ENCODE results near the gene CDKN2B-AS1.
A peak's percentile ranks its signal among the peaks of the same experiment; 100 is the strongest.

Gene CDKN2B-AS1

DNA sequence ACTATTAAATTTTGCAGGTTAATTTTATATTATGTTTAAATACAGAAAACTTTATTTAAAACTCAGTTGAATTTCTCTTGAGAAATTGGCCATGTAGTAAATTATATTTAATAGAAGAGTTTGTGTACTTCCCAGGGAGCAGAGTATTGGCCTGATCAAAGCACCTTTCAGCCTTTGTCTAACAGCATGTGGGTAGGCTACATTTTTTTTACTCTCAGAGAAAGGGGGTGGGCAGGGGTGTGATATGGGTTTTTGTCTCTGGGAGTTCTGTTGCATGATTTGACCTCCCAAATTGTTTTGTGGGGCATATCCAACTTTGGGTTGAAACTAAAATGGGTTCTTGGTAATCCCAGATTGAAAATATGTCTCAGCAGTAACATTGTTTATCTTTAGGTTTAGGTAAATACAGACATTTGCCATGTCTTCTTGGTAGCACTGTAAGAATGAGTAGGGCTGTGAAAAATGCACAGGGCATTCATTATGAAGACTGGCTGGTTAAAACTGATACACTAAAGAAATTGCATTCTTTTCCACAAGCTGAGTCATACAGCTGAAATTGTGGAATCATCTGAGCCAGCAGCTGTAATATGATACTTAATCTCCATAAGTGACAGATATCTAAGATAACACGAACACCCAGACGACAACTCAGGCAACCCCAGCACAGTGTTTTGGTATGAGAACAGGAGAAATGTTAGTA is 89.9 kb downstream of the CDKN2B-AS1 start (continued):
- TF ChIP-seq, protein P1, sequence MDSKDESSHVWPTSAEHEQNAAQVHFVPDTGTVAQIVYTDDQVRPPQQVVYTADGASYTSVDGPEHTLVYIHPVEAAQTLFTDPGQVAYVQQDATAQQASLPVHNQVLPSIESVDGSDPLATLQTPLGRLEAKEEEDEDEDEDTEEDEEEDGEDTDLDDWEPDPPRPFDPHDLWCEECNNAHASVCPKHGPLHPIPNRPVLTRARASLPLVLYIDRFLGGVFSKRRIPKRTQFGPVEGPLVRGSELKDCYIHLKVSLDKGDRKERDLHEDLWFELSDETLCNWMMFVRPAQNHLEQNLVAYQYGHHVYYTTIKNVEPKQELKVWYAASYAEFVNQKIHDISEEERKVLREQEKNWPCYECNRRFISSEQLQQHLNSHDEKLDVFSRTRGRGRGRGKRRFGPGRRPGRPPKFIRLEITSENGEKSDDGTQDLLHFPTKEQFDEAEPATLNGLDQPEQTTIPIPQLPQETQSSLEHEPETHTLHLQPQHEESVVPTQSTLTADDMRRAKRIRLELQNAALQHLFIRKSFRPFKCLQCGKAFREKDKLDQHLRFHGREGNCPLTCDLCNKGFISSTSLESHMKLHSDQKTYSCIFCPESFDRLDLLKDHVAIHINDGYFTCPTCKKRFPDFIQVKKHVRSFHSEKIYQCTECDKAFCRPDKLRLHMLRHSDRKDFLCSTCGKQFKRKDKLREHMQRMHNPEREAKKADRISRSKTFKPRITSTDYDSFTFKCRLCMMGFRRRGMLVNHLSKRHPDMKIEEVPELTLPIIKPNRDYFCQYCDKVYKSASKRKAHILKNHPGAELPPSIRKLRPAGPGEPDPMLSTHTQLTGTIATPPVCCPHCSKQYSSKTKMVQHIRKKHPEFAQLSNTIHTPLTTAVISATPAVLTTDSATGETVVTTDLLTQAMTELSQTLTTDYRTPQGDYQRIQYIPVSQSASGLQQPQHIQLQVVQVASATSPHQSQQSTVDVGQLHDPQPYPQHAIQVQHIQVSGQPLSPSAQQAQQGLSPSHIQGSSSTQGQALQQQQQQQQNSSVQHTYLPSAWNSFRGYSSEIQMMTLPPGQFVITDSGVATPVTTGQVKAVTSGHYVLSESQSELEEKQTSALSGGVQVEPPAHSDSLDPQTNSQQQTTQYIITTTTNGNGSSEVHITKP (tag by site-specific recombination; IDR thresholded peaks at IDR 0.05): peak; percentile 39; the same call in 1 of the 2 replicates
- TF ChIP-seq OSR2 (tag by site-specific recombination; IDR thresholded peaks at IDR 0.05) (0 out of 2 replicates have a peak, but pooled peaks have one; percentile 49), ZFP3 (tag by site-specific recombination; IDR thresholded peaks at IDR 0.05; ENCODE audit: low read depth) (no peak), ZNF184 (tag by site-specific recombination; IDR thresholded peaks at IDR 0.05) (peak; percentile 56), ZEB2 (tag by site-specific recombination; IDR thresholded peaks at IDR 0.05) (peak; percentile 65; the same call in 1 of the 2 replicates), MYNN (tag by site-specific recombination; IDR thresholded peaks at IDR 0.05; ENCODE audit: borderline replicate concordance) (no peak), IKZF3 (tag by site-specific recombination; IDR thresholded peaks at IDR 0.05) (0 out of 2 replicates have a peak, but pooled peaks have one; percentile 27), ZBTB21 (tag by site-specific recombination; IDR thresholded peaks at IDR 0.05) (peak; percentile 41; the same call in 1 of the 2 replicates), FEZF1 (tag by site-specific recombination; IDR thresholded peaks at IDR 0.05) (peak; percentile 31; the same call in 1 of the 2 replicates)
- TF ChIP-seq, protein P2, sequence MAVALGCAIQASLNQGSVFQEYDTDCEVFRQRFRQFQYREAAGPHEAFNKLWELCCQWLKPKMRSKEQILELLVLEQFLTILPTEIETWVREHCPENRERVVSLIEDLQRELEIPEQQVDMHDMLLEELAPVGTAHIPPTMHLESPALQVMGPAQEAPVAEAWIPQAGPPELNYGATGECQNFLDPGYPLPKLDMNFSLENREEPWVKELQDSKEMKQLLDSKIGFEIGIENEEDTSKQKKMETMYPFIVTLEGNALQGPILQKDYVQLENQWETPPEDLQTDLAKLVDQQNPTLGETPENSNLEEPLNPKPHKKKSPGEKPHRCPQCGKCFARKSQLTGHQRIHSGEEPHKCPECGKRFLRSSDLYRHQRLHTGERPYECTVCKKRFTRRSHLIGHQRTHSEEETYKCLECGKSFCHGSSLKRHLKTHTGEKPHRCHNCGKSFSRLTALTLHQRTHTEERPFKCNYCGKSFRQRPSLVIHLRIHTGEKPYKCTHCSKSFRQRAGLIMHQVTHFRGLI (tag by site-specific recombination; IDR thresholded peaks at IDR 0.05): peak; percentile 38; the same call in 1 of the 2 replicates

DNA sequence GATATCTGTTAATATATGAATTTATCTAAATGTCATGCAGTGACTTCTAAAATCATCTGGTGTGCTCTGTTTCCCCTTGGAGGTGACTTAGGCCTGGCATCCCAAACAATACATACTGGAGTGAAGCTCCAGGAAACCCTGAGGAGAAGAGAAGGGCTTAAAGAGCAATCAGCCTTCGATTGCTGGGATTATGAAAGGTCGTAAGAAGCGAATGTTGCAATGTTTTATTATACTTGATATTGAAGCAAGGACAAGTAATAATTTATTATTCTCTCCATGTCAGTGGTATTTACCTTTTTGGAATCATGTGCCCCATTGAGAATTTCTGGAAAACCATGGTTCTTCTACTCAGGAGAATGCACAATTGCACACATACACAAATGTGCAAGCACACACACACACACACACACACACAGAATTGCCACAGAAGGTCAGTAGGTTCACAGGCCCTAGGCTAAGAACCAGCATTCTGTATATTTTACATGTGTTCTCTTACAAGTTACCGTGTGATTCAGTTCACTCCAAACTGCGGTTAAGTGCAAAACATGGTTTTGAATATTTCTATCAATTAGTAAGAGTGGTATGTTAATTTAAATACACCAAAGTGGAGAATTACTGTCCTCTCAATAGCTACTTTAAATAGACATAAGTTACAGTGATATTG is 93.6 kb downstream of the CDKN2B-AS1 start:
- POLR2A ChIA-PET: no interaction called here
- H3K9me3 ChIP-seq (ENCODE audit: control insufficient read depth, insufficient read depth, low read depth, low read length): no peaks in the 10 kb centered on the region; the same call in 1 of the 2 replicates
- peak overlapping the region; percentile 24; the same call in 1 of the 2 replicates for H3K27ac ChIP-seq (ENCODE audit: extremely low read depth, low read depth, low read length)
- no peak for TF ChIP-seq ZBTB21 (tag by site-specific recombination; IDR thresholded peaks at IDR 0.05)
- TF ChIP-seq FEZF1 (tag by site-specific recombination; IDR thresholded peaks at IDR 0.05): peak; percentile 9; the same call in 1 of the 2 replicates
- no peak overlapping the region for H3K4me3 ChIP-seq (ENCODE audit: low read depth, low read length)
- CTCF ChIA-PET: no interaction called here
- H3K4me1 ChIP-seq (ENCODE audit: control insufficient read depth, insufficient read depth, low read length): peaks cover 19% of the 10 kb centered on the region
- no peaks in the 10 kb centered on the region for H3K36me3 ChIP-seq (ENCODE audit: control insufficient read depth in 2 of 2, insufficient read depth in 1 of 2, low read length in 2 of 2)

DNA sequence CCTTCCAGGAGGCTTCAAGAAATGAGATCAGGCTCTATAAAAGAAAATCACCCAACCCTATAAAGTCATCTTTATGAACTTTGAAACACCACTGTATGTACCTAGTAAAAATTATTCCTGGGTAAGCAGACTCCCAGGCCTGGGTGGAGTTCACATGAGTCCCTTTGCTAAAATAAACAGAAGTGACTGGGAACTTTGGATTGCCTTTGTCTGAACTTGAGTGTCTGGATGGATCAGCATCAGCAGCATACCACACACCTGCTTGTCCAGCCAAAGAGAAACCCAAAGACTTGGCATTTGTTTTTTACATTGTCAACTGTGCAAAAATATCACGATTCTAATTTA is 94.1 kb downstream of the CDKN2B-AS1 start:
- TF ChIP-seq ZNF211 (tag by site-specific recombination; IDR thresholded peaks at IDR 0.05; ENCODE audit: low read depth): no peak
- H3K9me3 ChIP-seq (ENCODE audit: control insufficient read depth, insufficient read depth, low read depth, low read length): no peaks in the 10 kb centered on the region; the same call in 1 of the 2 replicates
- no peak overlapping the region for H3K4me3 ChIP-seq (ENCODE audit: low read depth, low read length)
- ChIA-PET CTCF (interaction anchor here (1.0 kb wide), 1 partner anchor 150 kb away, joined by 3 read pairs; no protein-coding TSS in a partner anchor), POLR2A (no interaction called here)
- no peak overlapping the region for H3K27ac ChIP-seq (ENCODE audit: extremely low read depth, low read depth, low read length)
- no peaks in the 10 kb centered on the region for H3K36me3 ChIP-seq (ENCODE audit: control insufficient read depth in 2 of 2, insufficient read depth in 1 of 2, low read length in 2 of 2)
- H3K4me1 ChIP-seq (ENCODE audit: control insufficient read depth, insufficient read depth, low read length): peaks cover 19% of the 10 kb centered on the region

DNA sequence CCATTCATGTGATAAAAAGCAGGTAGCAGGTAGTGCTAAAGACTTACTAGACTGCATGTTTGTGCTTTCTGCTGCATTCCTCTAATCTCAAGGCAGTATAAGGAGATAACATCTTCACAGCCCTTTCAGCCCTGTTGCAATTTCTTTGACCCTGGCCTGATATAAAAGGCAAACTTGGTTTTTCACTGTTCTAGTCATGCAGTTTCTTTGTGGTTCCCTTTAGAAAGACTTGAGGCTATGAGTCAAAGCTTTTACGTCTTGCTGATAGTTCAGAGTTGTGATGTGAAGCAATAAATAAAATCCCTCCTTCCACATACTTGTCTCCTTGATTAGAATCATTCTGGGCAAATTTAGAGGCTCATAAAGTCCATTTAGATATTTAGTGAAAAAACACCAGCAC is 103.1 kb downstream of the CDKN2B-AS1 start:
- Histone ChIP-seq H3K9me3 (ENCODE audit: control insufficient read depth, insufficient read depth, low read depth, low read length) (no peaks in the 10 kb centered on the region), H3K27ac (ENCODE audit: extremely low read depth, low read depth, low read length) (no peak overlapping the region), H3K4me1 (ENCODE audit: control insufficient read depth, insufficient read depth, low read length) (peaks cover 4% of the 10 kb centered on the region), H3K4me3 (ENCODE audit: low read depth, low read length) (no peak overlapping the region), H3K36me3 (ENCODE audit: control insufficient read depth in 2 of 2, insufficient read depth in 1 of 2, low read length in 2 of 2) (no peaks in the 10 kb centered on the region)
- TF ChIP-seq, protein P3, sequence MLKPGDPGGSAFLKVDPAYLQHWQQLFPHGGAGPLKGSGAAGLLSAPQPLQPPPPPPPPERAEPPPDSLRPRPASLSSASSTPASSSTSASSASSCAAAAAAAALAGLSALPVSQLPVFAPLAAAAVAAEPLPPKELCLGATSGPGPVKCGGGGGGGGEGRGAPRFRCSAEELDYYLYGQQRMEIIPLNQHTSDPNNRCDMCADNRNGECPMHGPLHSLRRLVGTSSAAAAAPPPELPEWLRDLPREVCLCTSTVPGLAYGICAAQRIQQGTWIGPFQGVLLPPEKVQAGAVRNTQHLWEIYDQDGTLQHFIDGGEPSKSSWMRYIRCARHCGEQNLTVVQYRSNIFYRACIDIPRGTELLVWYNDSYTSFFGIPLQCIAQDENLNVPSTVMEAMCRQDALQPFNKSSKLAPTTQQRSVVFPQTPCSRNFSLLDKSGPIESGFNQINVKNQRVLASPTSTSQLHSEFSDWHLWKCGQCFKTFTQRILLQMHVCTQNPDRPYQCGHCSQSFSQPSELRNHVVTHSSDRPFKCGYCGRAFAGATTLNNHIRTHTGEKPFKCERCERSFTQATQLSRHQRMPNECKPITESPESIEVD (tag by site-specific recombination; IDR thresholded peaks at IDR 0.05): peak; percentile 35; the same call in 1 of the 2 replicates
- TF ChIP-seq MYNN (tag by site-specific recombination; IDR thresholded peaks at IDR 0.05; ENCODE audit: borderline replicate concordance): no peak
- CTCF ChIA-PET: no interaction called here
- POLR2A ChIA-PET: no interaction called here
